Prostate gland (tissue), 2 donors: ENCODE measurements around the gene WDR35.

ENCODE experiments used
- CTCF ChIP-seq, 4 experiments: fragments of 200-600 bp in 2 of 4; fragments of 450-650 bp in 2 of 4; sonication (generic) in 2 of 4; IDR thresholded peaks; 1 replicate in 3 of 4; 2 replicates in 1 of 4; pipeline ENCODE4 v1.5.1; 2016 to 2019; ENCODE audit warnings: antibody characterized with exemption in 4 of 4, mild to moderate bottlenecking in 2 of 4, moderate library complexity in 2 of 4
- POLR2A ChIP-seq: fragments of 450-650 bp; IDR thresholded peaks from one replicate; pipeline ENCODE4 v1.6.1; 2016; ENCODE audit warnings: antibody characterized with exemption, mild to moderate bottlenecking

GRCh38 chr2:19864381-19864780 is 125.5 kb downstream of the WDR35 start:
- TF ChIP-seq CTCF (IDR thresholded peaks at IDR 0.05) (no peak), POLR2A (no peak)
